T-cell (primary cell): Measurements from ENCODE around the gene NOXRED1. TPM values are rescaled to one million over a fixed set of nuclear protein-coding genes. Genes with fewer than 3 reads are reported as not detected.

Experiments used
- ATAC-seq, 4 experiments: fragments of 200-7000 bp in 3 of 4; fragments of 150-1000 bp in 1 of 4; cut with Tn5 transposase; replicated peaks in 1 of 4; 1 replicate in 3 of 4; 2 replicates in 1 of 4; pipeline ENCODE4 v1.10.0; 2021; ENCODE audit warnings: moderate library complexity in 3 of 4, mild to moderate bottlenecking in 2 of 4, moderate number of reproducible peaks in 1 of 4
- CTCF ChIA-PET, 2 donors: fragments of 300-600 bp; sonication (Branson Sonifier 250); formaldehyde crosslinking; loops; one replicate each; lab custom pipeline; 2022; ENCODE audit warnings: antibody characterized with exemption in 2 of 2; lab: Charles Lee
- POLR2A ChIA-PET, 2 donors: fragments of 300-600 bp; sonication (Branson Sonifier 250); formaldehyde crosslinking; loops; one replicate each; lab custom pipeline; 2022; ENCODE audit warnings: antibody characterized with exemption in 2 of 2; lab: Charles Lee
- DNase-seq, 35 experiments: peaks; one replicate each; pipeline versions ENCODE4 v3.0.0 to v3.0.0-alpha.2; 2013 to 2023
- H3K27ac ChIP-seq: one replicate; pipeline ENCODE4 v1.5.1; 2013; ENCODE audit warnings: low read length
- H3K27me3 ChIP-seq, 2 experiments: replicated peaks in 1 of 2; 1 replicate in 1 of 2; 2 replicates in 1 of 2; pipeline versions ENCODE4 v1.6.1 to v1.7.0; 2013; ENCODE audit warnings: low read length in 1 of 2, mixed read lengths in 1 of 2; ENCODE audit not compliant: control insufficient read depth in 2 of 2, insufficient read depth in 2 of 2; ENCODE audit errors: extremely low read depth in 1 of 2
- H3K36me3 ChIP-seq, 2 donors: 1 replicate in 1 of 2; 2 replicates in 1 of 2; pipeline versions ENCODE4 v1.6.1 to v1.7.0; 2013; ENCODE audit warnings: low read length in 1 of 2; ENCODE audit not compliant: control insufficient read depth in 2 of 2, insufficient read depth in 1 of 2; ENCODE audit errors: extremely low read depth in 1 of 2
- H3K4me1 ChIP-seq, 2 experiments: 1 replicate in 1 of 2; 2 replicates in 1 of 2; pipeline versions ENCODE4 v1.6.1 to v1.7.0; 2013; ENCODE audit warnings: low read length in 2 of 2, mixed read lengths in 1 of 2; ENCODE audit not compliant: insufficient read depth in 2 of 2, control insufficient read depth in 1 of 2; ENCODE audit errors: extremely low read depth in 1 of 2
- H3K4me3 ChIP-seq, 2 donors: 1 replicate in 1 of 2; 2 replicates in 1 of 2; pipeline versions ENCODE4 v1.5.1 to v1.7.0; 2013; ENCODE audit warnings: mild to moderate bottlenecking in 2 of 2, low read length in 1 of 2, moderate library complexity in 1 of 2; ENCODE audit not compliant: control insufficient read depth in 1 of 2; ENCODE audit errors: extremely low read depth in 1 of 2
- H3K9me3 ChIP-seq: 2 replicates; pipeline ENCODE4 v1.7.0; 2013
- H3K27ac Mint-ChIP-seq, 2 donors: one replicate each; pipeline ENCODE4 v1.8.0; 2020 to 2021; ENCODE audit warnings: mild to moderate bottlenecking in 2 of 2, mixed read lengths in 2 of 2
- H3K27me3 Mint-ChIP-seq, 2 donors: one replicate each; pipeline ENCODE4 v1.8.0; 2021 to 2022; ENCODE audit warnings: mixed read lengths in 2 of 2
- H3K36me3 Mint-ChIP-seq: one replicate; pipeline ENCODE4 v1.8.0; 2021; ENCODE audit warnings: mixed read lengths
- H3K4me1 Mint-ChIP-seq, 3 donors: one replicate each; pipeline ENCODE4 v1.8.0; 2020 to 2022; ENCODE audit warnings: mixed read lengths in 3 of 3, mild to moderate bottlenecking in 1 of 3
- H3K4me3 Mint-ChIP-seq, 3 donors: one replicate each; pipeline ENCODE4 v1.8.0; 2020 to 2022; ENCODE audit warnings: mild to moderate bottlenecking in 3 of 3, mixed read lengths in 3 of 3, moderate library complexity in 3 of 3
- H3K9me3 Mint-ChIP-seq, 3 donors: one replicate each; pipeline ENCODE4 v1.8.0; 2020 to 2022; ENCODE audit warnings: mixed read lengths in 3 of 3
- WGBS: methylation state at CpG from one replicate; pipeline ENCODE4 v1.1.5; 2013; ENCODE audit warnings: missing lambda C conversion rate; ENCODE audit not compliant: insufficient coverage; 5-methylcytosine and 5-hydroxymethylcytosine counted together
- total RNA-seq, 35 experiments: library from RNA in 6 of 35; stranded (reverse) in 6 of 35; fragments of 120-200 nt in 1 of 35; gene quantifications; one replicate each; pipeline versions ENCODE4 v1.2.1 to v1.2.4 and lab custom pipeline; 2013 to 2026

Gene NOXRED1
- total RNA-seq, 5 donors from 2014 or later (not counting 1 experiment from before 2014, with no cell fraction given) = 0.33 to 1.7 (median 1.2) TPM

GRCh38 chr14:77344377-77344996 lies 78.8 kb downstream of the NOXRED1 start:
- peaks cover 54% of the 10 kb centered on the region for H3K36me3 Mint-ChIP-seq
- no peak overlapping the region for H3K4me3 Mint-ChIP-seq
- peaks cover 0 to 2% (median 0%) of the 10 kb centered on the region in 3 donors for H3K4me1 Mint-ChIP-seq
- Histone ChIP-seq H3K27ac (no peak overlapping the region), H3K36me3 (peaks cover 9 to 29% of the 10 kb centered on the region in 2 donors), H3K4me3 (no peak overlapping the region), H3K27me3 (no peaks in the 10 kb centered on the region), H3K4me1 (no peaks in the 10 kb centered on the region), H3K9me3 (no peaks in the 10 kb centered on the region)
- DNase-seq (no peak), ATAC-seq (no peak)
- 94% methylated on average over 2 of the region's 3 CpGs for WGBS
- H3K27ac Mint-ChIP-seq = no peak overlapping the region
- no peaks in the 10 kb centered on the region for H3K9me3 Mint-ChIP-seq
- ChIA-PET POLR2A (no interaction called here), CTCF (no interaction called here)
- no peaks in the 10 kb centered on the region for H3K27me3 Mint-ChIP-seq

Other genes with a start within 250 kb of the NOXRED1 start
- 1 to 10 TPM in 3 of 5 donors, under 1 TPM in 2; 0.76 to 2.6 (median 1.3) TPM for gene TMEM63C, start 241.7 kb downstream of the NOXRED1 start, total RNA-seq
- gene NGB, start 152.3 kb downstream of the NOXRED1 start, total RNA-seq = not detected
- gene POMT2, start 102.6 kb downstream of the NOXRED1 start, total RNA-seq = 10 to 100 TPM; 11.4 to 14.3 (median 13.2) TPM
- gene GSTZ1, start 102.5 kb downstream of the NOXRED1 start, total RNA-seq = 10 to 100 TPM in 3 of 5 donors, 1 to 10 TPM in 2; 7.1 to 16.3 (median 13.6) TPM
- 1 to 10 TPM; 6.6 to 8.9 (median 7.5) TPM for gene TMED8, start 46.4 kb downstream of the NOXRED1 start, total RNA-seq
- gene SAMD15, start 46.1 kb downstream of the NOXRED1 start, total RNA-seq = under 1 TPM in 4 of 5 donors, not detected in 1; 0.15 to 0.75 (median 0.33) TPM
- gene VIPAS39, start 34.1 kb upstream of the NOXRED1 start, total RNA-seq = 10 to 100 TPM; 15.6 to 24.1 (median 18.2) TPM
- gene AHSA1, start 34.6 kb upstream of the NOXRED1 start, total RNA-seq = 100 to 1,000 TPM in 1 of 5 donors, 10 to 100 TPM in 4; 59.8 to 101 (median 88.4) TPM
- not detected for gene ISM2, start 75.3 kb upstream of the NOXRED1 start, total RNA-seq
- gene SPTLC2, start 193.1 kb upstream of the NOXRED1 start, total RNA-seq = 10 to 100 TPM; 20.8 to 33.7 (median 26.2) TPM